GM12878 (cell line): ENCODE results near the gene SMAD9. TPM values are rescaled to one million over a fixed set of nuclear protein-coding genes. Genes with fewer than 3 reads are reported as not detected.

Source experiments
- ATAC-seq: fragments of 200-7000 bp; cut with Tn5 transposase; 3 replicates; pipeline ENCODE4 v1.9.1; 2020; ENCODE audit warnings: mild to moderate bottlenecking, moderate library complexity
- BruUV-seq: library from RNA; stranded (reverse); fragments of 400-500 nt; replicated peaks from 2 replicates; lab custom pipeline; 2021; lab: Mats Ljungman, UMichigan
- CTCF ChIA-PET: fragments of 300-600 bp; sonication (Branson Sonifier 250); formaldehyde crosslinking; extraction: SDS; loops from one replicate; lab custom pipeline; 2021; ENCODE audit warnings: inconsistent platforms; lab: Yijun Ruan, JAX
- POLR2A ChIA-PET: fragments of 350-600 bp; formaldehyde crosslinking; extraction: SDS; loops from one replicate; lab custom pipeline; 2021; ENCODE audit warnings: inconsistent platforms; lab: Charles Lee
- RAD21 ChIA-PET: fragments of 300-600 bp; sonication (Branson Sonifier 250); formaldehyde crosslinking; loops from one replicate; lab custom pipeline; 2023; ENCODE audit warnings: antibody characterized with exemption; ENCODE audit not compliant: unreplicated experiment; lab: Charles Lee
- SMC1A ChIA-PET: fragments of 300-600 bp; sonication (Branson Sonifier 250); formaldehyde crosslinking; loops from one replicate; lab custom pipeline; 2023; ENCODE audit not compliant: unreplicated experiment, uncharacterized antibody; lab: Charles Lee
- DNase-seq: peaks from one replicate; pipeline ENCODE4 v3.0.0-alpha.2; 2011; ENCODE audit warnings: low read depth, low spot score
- FAIRE-seq: peaks from 3 replicates; lab custom pipeline; 2011; peaks lifted over from hg19 to GRCh38; lab: Jason Lieb, UNC
- H2AFZ ChIP-seq: 2 replicates; pipeline ENCODE4 v1.6.0; 2011; ENCODE audit warnings: low read depth, low read length, control low read depth; ENCODE audit not compliant: control insufficient read depth
- H3K27ac ChIP-seq: 2 replicates; pipeline ENCODE4 v1.5.1; 2011; ENCODE audit warnings: control low read depth; ENCODE audit not compliant: control insufficient read depth, insufficient read depth
- H3K27me3 ChIP-seq, 2 experiments: replicated peaks in 1 of 2; 2 replicates each; pipeline versions ENCODE4 v1.6.0 to v1.6.1; 2011; ENCODE audit warnings: low read length in 1 of 2; ENCODE audit not compliant: control insufficient read depth in 2 of 2, insufficient read depth in 2 of 2
- H3K36me3 ChIP-seq, 2 experiments: 2 replicates each; pipeline ENCODE4 v1.5.1; 2011; ENCODE audit warnings: low read length in 1 of 2; ENCODE audit not compliant: control insufficient read depth in 2 of 2, insufficient read depth in 2 of 2
- H3K4me1 ChIP-seq: 2 replicates; pipeline ENCODE4 v1.6.1; 2011; ENCODE audit warnings: mild to moderate bottlenecking, low read length, moderate library complexity, mixed read lengths; ENCODE audit not compliant: control insufficient read depth, insufficient read depth
- H3K4me2 ChIP-seq: 2 replicates; pipeline ENCODE4 v1.6.0; 2011; ENCODE audit warnings: control low read depth; ENCODE audit not compliant: control insufficient read depth, insufficient read depth
- H3K4me3 ChIP-seq: fragments of 200-600 bp; sonication (generic); 2 replicates; pipeline ENCODE4 v1.5.1; 2016
- H3K79me2 ChIP-seq: 2 replicates; pipeline ENCODE4 v1.6.0; 2011; ENCODE audit warnings: low read length; ENCODE audit not compliant: control insufficient read depth, insufficient read depth
- H3K9ac ChIP-seq: 2 replicates; pipeline ENCODE4 v1.8.0; 2011; ENCODE audit warnings: low read length, control low read depth, mixed read lengths; ENCODE audit not compliant: control insufficient read depth, insufficient read depth
- H3K9me3 ChIP-seq: replicated peaks from 3 replicates; pipeline ENCODE4 v1.5.1; 2011; ENCODE audit warnings: mild to moderate bottlenecking, low read length; ENCODE audit not compliant: control insufficient read depth, insufficient read depth
- H4K20me1 ChIP-seq: 2 replicates; pipeline ENCODE4 v1.6.0; 2011; ENCODE audit not compliant: control insufficient read depth, insufficient read depth
- BRCA1 ChIP-seq: IDR thresholded peaks from 2 replicates; pipeline ENCODE4 v1.6.1; 2011; ENCODE audit warnings: low read depth, low read length, improper control_type of control experiment
- CBX3 ChIP-seq: fragments of 200-600 bp; sonication (generic); IDR thresholded peaks from 2 replicates; pipeline ENCODE4 v1.6.1; 2016; ENCODE audit warnings: low read depth, borderline replicate concordance
- CREB1 ChIP-seq: IDR thresholded peaks from 2 replicates; pipeline ENCODE4 v1.6.1; 2012; ENCODE audit warnings: low read depth, mild to moderate bottlenecking, inconsistent platforms
- HDGF ChIP-seq: fragments of 450-650 bp; IDR thresholded peaks from 2 replicates; pipeline ENCODE4 v1.6.1; 2016; ENCODE audit warnings: antibody characterized with exemption
- PAX8 ChIP-seq: fragments of 450-650 bp; IDR thresholded peaks from 2 replicates; pipeline ENCODE4 v1.6.1; 2017; ENCODE audit warnings: mild to moderate bottlenecking, moderate library complexity
- RAD51 ChIP-seq: fragments of 450-650 bp; IDR thresholded peaks from 2 replicates; pipeline ENCODE4 v1.6.1; 2016; ENCODE audit warnings: moderate library complexity, mild to moderate bottlenecking, inconsistent platforms
- TBL1XR1 ChIP-seq: IDR thresholded peaks from 2 replicates; pipeline ENCODE4 v1.6.1; 2012; ENCODE audit warnings: low read depth, low read length, improper control_type of control experiment
- WRNIP1 ChIP-seq: IDR thresholded peaks from 2 replicates; pipeline ENCODE4 v1.6.1; 2011; ENCODE audit warnings: low read depth, low read length, improper control_type of control experiment, borderline replicate concordance
- ZNF217 ChIP-seq: fragments of 450-650 bp; IDR thresholded peaks from 2 replicates; pipeline ENCODE4 v1.6.1; 2017; ENCODE audit warnings: antibody characterized with exemption, mild to moderate bottlenecking
- ZNF24 ChIP-seq: fragments of 450-650 bp; IDR thresholded peaks from 2 replicates; pipeline ENCODE4 v1.6.1; 2017; ENCODE audit warnings: antibody characterized with exemption, mild to moderate bottlenecking
- WGBS: methylation state at CpG from one replicate; pipeline ENCODE4 v1.1.6; 2016; ENCODE audit warnings: low lambda C conversion rate; ENCODE audit not compliant: insufficient replicate concordance, insufficient coverage; ENCODE audit errors: missing lambda C conversion rate; 5-methylcytosine and 5-hydroxymethylcytosine counted together
- in situ Hi-C: fragments of 300-500 bp; cut with MboI; formaldehyde crosslinking; loops from 9 replicates; pipeline ENCODE4 v1.14.3; 2018; ENCODE audit warnings: mixed read lengths
- intact Hi-C: fragments of 100-400 bp; cut with micrococcal nuclease; formaldehyde crosslinking; loops from one replicate; pipeline ENCODE4 v1.14.2; 2022; ENCODE audit not compliant: unreplicated experiment
- polyA plus RNA-seq, 11 experiments: library from polyadenylated mRNA; depleted of rRNA in 4 of 11; unstranded in 6 of 11; stranded (reverse) in 5 of 11; fragments of >200 nt; fragmentation: Nextera tagmentation in 4 of 11; fragmentation: Illumina TruSeq in 1 of 11; extraction: Ambion mirVana in 4 of 11; extraction: Trizol in 1 of 11; gene quantifications; 1 replicate in 1 of 11; 2 replicates in 10 of 11; pipeline versions ENCODE4 v1.2.1 to v1.2.3, GENCODE V29; 2011 to 2016; ENCODE audit warnings: inconsistent platforms in 2 of 11, missing spikeins in 2 of 11, low read depth in 1 of 11
- total RNA-seq, 4 experiments: library from RNA; depleted of rRNA in 3 of 4; stranded (reverse); fragments of >200 nt in 3 of 4; fragmentation: Illumina TruSeq in 1 of 4; extraction: Trizol in 1 of 4; gene quantifications; 2 replicates each; pipeline versions ENCODE4 v1.2.1 to v1.2.3, GENCODE V29; 2013 to 2021
- TF ChIP-seq, protein P1 (sequence below): fragments of 450-650 bp; IDR thresholded peaks from 2 replicates; pipeline ENCODE4 v1.6.1; 2017; ENCODE audit warnings: low read depth, mild to moderate bottlenecking, moderate library complexity
- TF ChIP-seq, protein P2 (sequence below): fragments of 450-650 bp; IDR thresholded peaks from 2 replicates; pipeline ENCODE4 v1.6.1; 2017; ENCODE audit warnings: mild to moderate bottlenecking, moderate library complexity
- TF ChIP-seq, protein P3 (sequence below): fragments of 450-650 bp; IDR thresholded peaks from 2 replicates; pipeline ENCODE4 v1.6.1; 2017; ENCODE audit warnings: mild to moderate bottlenecking, low read depth, inconsistent platforms; ENCODE audit not compliant: poor library complexity, severe bottlenecking
- TF ChIP-seq, protein P4 (sequence below): fragments of 450-650 bp; IDR thresholded peaks from 2 replicates; pipeline ENCODE4 v1.6.1; 2017; ENCODE audit warnings: antibody characterized with exemption, mild to moderate bottlenecking, moderate library complexity
- TF ChIP-seq, protein P5 (sequence below): IDR thresholded peaks from 2 replicates; pipeline ENCODE4 v1.6.1; 2012; ENCODE audit warnings: low read depth, low read length, improper control_type of control experiment

The SMAD9 gene
- total and polyA plus RNA-seq, 10 of the 15 experiments (the other 5 are each of a cell fraction or from before 2014, with no cell fraction given), result 0.22 to 0.69 (median 0.42) TPM; not detected in 6

DNA sequence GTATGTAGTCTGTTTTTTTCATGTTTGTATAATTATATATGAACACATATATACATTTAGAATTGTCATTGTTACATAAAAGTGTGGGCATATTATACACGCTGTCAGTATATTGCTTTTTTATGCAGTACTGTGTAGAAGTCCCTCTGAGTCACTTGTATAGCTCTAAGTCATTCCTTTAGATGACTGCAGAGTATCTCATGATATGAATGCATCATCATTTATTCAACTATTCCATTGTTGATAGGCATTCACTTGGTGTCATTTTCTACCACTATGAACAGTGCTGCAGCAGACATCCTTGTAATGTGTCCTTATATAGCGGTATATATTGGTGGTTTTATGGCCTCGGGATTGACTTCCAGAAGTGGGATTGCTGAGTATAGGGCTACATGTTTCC is 85.7 kb downstream of the SMAD9 start:
- no peaks in the 10 kb centered on the region for H3K4me1 ChIP-seq
- no peaks in the 10 kb centered on the region for H3K9me3 ChIP-seq
- no peak overlapping the region for H3K9ac ChIP-seq
- CTCF ChIA-PET, result no interaction called here
- in situ Hi-C loops, result no loop called here
- 81% methylated on average over 3 of the region's 3 CpGs for WGBS
- H3K79me2 ChIP-seq, result no peaks in the 10 kb centered on the region
- intact Hi-C loops, result no loop called here
- no peak for DNase-seq
- no peak overlapping the region for H3K4me2 ChIP-seq
- FAIRE-seq, result no peak
- H3K36me3 ChIP-seq, result peaks cover 0 to 4% of the 10 kb centered on the region in 2 experiments; a peak in 2 of 4 replicates
- RAD21 ChIA-PET, result no interaction called here
- SMC1A ChIA-PET, result no interaction called here
- no peaks in the 10 kb centered on the region for H4K20me1 ChIP-seq
- no peak overlapping the region for H2AFZ ChIP-seq
- no peak overlapping the region for H3K4me3 ChIP-seq
- POLR2A ChIA-PET, result no interaction called here
- ATAC-seq, result no peak
- H3K27me3 ChIP-seq, result no peaks in the 10 kb centered on the region
- no peak overlapping the region for H3K27ac ChIP-seq
- no TSS peak for BruUV-seq
- TF ChIP-seq, protein P1, sequence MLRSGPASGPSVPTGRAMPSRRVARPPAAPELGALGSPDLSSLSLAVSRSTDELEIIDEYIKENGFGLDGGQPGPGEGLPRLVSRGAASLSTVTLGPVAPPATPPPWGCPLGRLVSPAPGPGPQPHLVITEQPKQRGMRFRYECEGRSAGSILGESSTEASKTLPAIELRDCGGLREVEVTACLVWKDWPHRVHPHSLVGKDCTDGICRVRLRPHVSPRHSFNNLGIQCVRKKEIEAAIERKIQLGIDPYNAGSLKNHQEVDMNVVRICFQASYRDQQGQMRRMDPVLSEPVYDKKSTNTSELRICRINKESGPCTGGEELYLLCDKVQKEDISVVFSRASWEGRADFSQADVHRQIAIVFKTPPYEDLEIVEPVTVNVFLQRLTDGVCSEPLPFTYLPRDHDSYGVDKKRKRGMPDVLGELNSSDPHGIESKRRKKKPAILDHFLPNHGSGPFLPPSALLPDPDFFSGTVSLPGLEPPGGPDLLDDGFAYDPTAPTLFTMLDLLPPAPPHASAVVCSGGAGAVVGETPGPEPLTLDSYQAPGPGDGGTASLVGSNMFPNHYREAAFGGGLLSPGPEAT, result no peak
- TF ChIP-seq BRCA1, result no peak
- no peak for TF ChIP-seq ZNF24
- TF ChIP-seq, protein P2, sequence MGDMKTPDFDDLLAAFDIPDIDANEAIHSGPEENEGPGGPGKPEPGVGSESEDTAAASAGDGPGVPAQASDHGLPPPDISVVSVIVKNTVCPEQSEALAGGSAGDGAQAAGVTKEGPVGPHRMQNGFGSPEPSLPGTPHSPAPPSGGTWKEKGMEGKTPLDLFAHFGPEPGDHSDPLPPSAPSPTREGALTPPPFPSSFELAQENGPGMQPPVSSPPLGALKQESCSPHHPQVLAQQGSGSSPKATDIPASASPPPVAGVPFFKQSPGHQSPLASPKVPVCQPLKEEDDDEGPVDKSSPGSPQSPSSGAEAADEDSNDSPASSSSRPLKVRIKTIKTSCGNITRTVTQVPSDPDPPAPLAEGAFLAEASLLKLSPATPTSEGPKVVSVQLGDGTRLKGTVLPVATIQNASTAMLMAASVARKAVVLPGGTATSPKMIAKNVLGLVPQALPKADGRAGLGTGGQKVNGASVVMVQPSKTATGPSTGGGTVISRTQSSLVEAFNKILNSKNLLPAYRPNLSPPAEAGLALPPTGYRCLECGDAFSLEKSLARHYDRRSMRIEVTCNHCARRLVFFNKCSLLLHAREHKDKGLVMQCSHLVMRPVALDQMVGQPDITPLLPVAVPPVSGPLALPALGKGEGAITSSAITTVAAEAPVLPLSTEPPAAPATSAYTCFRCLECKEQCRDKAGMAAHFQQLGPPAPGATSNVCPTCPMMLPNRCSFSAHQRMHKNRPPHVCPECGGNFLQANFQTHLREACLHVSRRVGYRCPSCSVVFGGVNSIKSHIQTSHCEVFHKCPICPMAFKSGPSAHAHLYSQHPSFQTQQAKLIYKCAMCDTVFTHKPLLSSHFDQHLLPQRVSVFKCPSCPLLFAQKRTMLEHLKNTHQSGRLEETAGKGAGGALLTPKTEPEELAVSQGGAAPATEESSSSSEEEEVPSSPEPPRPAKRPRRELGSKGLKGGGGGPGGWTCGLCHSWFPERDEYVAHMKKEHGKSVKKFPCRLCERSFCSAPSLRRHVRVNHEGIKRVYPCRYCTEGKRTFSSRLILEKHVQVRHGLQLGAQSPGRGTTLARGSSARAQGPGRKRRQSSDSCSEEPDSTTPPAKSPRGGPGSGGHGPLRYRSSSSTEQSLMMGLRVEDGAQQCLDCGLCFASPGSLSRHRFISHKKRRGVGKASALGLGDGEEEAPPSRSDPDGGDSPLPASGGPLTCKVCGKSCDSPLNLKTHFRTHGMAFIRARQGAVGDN, result no peak
- TF ChIP-seq PAX8, result no peak
- TF ChIP-seq, protein P3, sequence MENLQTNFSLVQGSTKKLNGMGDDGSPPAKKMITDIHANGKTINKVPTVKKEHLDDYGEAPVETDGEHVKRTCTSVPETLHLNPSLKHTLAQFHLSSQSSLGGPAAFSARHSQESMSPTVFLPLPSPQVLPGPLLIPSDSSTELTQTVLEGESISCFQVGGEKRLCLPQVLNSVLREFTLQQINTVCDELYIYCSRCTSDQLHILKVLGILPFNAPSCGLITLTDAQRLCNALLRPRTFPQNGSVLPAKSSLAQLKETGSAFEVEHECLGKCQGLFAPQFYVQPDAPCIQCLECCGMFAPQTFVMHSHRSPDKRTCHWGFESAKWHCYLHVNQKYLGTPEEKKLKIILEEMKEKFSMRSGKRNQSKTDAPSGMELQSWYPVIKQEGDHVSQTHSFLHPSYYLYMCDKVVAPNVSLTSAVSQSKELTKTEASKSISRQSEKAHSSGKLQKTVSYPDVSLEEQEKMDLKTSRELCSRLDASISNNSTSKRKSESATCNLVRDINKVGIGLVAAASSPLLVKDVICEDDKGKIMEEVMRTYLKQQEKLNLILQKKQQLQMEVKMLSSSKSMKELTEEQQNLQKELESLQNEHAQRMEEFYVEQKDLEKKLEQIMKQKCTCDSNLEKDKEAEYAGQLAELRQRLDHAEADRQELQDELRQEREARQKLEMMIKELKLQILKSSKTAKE, result no peak
- TF ChIP-seq CREB1, result no peak
- TF ChIP-seq HDGF, result no peak
- TF ChIP-seq, protein P4, sequence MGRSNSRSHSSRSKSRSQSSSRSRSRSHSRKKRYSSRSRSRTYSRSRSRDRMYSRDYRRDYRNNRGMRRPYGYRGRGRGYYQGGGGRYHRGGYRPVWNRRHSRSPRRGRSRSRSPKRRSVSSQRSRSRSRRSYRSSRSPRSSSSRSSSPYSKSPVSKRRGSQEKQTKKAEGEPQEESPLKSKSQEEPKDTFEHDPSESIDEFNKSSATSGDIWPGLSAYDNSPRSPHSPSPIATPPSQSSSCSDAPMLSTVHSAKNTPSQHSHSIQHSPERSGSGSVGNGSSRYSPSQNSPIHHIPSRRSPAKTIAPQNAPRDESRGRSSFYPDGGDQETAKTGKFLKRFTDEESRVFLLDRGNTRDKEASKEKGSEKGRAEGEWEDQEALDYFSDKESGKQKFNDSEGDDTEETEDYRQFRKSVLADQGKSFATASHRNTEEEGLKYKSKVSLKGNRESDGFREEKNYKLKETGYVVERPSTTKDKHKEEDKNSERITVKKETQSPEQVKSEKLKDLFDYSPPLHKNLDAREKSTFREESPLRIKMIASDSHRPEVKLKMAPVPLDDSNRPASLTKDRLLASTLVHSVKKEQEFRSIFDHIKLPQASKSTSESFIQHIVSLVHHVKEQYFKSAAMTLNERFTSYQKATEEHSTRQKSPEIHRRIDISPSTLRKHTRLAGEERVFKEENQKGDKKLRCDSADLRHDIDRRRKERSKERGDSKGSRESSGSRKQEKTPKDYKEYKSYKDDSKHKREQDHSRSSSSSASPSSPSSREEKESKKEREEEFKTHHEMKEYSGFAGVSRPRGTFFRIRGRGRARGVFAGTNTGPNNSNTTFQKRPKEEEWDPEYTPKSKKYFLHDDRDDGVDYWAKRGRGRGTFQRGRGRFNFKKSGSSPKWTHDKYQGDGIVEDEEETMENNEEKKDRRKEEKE, result no peak
- TF ChIP-seq, protein P5, sequence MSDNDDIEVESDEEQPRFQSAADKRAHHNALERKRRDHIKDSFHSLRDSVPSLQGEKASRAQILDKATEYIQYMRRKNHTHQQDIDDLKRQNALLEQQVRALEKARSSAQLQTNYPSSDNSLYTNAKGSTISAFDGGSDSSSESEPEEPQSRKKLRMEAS, result no peak
- no peak for TF ChIP-seq CBX3
- TF ChIP-seq RAD51, result no peak
- TF ChIP-seq TBL1XR1, result no peak
- no peak for TF ChIP-seq ZNF217
- no peak for TF ChIP-seq WRNIP1
